Stimulated activated CD4-positive, alpha-beta T cell treated with anti-CD3 and anti-CD28 coated beads, Interleukin-15, amount 100 ng/mL, for 1 hour (primary cell): ENCODE results near the gene ATP6V0E2.

Source experiments
- DNase-seq, 2 donors: peaks; one replicate each; pipeline ENCODE4 v3.0.0-alpha.2; 2020; ENCODE audit warnings: low read depth in 1 of 2, low spot score in 1 of 2

ATP6V0E2 gene

GRCh38 chr7:149838224-149838991 lies 35.4 kb upstream of the ATP6V0E2 start, which contains the start of gene ZNF862:
ZNF862 (plus strand) TSS chr7:149838375; CDS start chr7:149838612, 237 bp downstream.
- DNase-seq, result peak; percentile 92

- no peak for DNase-seq
These were observed 34.8 kb upstream of the ATP6V0E2 start for GRCh38 chr7:149838992-149839408.

DNA sequence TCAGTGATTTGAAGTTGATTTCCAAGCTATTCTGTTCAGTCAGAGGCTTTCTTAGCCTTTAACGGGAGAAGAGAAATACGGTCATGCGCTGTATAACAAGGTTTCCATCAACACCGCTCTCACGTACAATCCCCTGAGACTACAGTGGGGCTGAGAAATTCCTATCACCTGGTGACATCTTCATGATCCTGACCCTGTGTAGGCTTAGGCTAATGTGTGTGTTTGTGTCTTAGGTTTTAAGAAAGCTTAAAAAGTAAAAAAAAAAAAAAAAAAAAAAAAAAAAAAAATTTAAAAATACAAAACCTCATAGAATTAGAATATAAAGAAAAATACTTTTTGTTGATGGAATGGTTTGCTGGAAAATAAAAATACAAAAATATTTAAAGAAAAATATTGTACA lies 33.8 kb upstream of the ATP6V0E2 start:
- no peak for DNase-seq

DNA sequence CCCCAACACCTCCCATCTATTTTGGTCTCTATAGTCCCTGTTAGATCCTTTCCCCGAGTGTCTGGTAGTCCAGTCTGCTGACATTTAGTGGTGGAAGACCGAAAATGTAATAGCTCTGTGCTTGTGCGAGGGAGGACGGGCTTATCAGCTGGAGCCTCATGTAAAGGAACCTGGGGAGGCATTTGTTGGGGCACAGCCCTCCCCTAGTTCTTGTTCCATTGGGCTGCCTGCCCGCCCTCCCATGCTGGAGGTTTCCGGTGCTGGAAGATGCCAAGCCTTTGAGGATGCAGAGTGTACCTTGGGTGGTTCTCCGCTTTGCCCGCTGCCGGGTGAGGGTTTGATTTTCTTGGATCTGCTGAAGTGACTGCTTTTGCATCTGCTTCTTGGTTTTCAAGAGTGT lies 30.2 kb upstream of the ATP6V0E2 start:
- DNase-seq, result no peak

DNA sequence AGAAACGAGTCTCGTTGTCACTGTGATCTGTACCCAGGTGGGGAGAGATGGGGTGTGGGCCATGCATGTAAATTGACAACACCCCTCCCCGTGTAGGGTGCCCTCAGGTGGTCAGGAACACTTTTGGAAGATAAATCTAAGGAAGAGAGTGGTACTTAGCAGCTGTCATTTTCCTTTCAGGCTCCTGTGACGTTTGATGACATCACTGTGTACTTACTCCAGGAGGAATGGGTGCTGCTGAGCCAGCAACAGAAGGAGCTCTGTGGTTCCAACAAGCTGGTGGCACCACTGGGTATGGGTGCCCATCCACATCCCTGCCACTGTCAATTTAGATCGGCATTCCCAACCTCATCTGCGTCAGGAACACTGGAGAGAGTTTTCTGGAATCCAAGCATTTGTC lies 29.3 kb upstream of the ATP6V0E2 start:
- no peak for DNase-seq

DNA sequence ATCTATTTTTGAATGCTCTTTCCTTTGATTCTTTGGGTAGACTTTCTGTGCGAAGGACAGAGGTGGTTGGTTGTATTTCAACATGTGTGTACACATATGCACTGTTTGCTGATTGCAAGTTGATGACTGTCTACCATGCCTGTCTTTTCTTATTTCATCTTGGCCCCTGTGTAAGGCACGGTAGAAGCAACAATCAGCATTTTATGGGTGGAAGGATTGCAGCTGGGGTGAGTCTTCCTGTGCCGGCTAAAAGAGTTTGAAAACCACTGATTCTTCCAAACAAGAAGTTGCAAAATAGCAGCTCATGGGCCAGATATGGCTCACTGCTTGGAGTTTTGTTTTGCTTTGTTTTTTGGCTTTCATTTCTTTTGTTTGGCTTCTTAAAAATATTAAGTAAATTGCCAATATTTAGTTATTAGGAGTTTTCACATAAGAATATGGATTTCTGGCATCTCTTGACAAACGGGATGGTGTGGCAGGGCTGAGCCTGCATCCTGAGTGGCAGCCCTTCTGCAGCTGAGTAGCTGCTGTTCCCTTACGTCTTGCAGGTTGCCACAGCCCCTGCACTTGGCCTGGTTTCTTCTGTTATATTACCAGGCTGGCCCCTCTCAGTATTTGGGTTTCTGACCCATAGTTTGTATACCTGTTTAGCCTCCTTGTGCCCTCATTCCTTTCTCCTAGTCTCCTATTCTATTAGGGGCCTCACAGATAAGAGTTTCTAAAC lies 28.4 kb upstream of the ATP6V0E2 start:
- no peak for DNase-seq

- no peak for DNase-seq
These were observed 27.7 kb upstream of the ATP6V0E2 start for GRCh38 chr7:149846021-149846420.

GRCh38 chr7:149846436-149847046 lies 27.2 kb upstream of the ATP6V0E2 start:
- no peak for DNase-seq

DNA sequence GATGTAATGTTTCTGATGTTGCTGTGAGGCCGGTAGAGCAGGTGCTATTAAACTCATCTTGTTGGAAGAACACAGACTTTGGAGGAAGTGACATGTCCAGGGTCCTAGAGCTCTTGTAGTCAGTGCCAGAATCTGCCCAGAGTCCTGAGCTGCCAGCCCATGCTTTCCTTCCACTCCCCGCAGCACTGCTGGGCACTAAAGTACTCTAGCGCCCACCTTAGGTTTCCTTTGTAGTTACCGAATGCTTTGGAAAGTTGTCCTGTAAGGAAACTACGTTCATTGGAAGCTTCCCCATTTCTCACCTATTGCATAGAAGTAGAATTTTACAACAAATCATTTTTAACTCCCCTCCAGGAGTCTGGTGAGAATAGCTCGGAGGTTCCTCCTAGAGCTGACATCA lies 24.6 kb upstream of the ATP6V0E2 start:
- no peak for DNase-seq

DNA sequence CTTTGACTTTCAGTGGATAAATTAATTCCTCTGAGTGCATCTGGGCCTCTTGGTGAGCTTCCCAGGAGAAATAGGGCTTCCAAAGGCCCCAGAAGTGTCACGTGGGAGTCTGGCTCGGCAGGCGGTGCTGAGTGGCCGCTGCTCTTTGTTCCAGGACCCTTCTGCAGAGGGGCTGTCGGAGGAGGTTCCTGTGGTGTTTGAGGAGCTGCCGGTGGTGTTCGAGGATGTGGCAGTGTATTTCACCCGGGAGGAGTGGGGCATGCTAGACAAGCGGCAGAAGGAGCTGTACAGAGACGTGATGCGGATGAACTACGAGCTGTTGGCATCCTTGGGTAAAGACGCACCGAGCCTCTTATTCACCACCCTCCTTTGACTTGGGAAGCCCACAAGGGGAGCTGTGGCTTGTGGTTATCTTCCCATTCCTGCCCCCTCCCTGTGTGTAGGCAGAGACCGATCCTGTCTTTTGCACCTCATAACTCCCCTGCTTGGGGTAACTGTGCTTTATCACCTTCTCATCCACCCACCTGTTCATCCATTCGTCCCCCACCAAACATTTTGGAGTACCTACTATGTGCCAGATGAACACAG lies 23.7 kb upstream of the ATP6V0E2 start:
- DNase-seq, result no peak

DNA sequence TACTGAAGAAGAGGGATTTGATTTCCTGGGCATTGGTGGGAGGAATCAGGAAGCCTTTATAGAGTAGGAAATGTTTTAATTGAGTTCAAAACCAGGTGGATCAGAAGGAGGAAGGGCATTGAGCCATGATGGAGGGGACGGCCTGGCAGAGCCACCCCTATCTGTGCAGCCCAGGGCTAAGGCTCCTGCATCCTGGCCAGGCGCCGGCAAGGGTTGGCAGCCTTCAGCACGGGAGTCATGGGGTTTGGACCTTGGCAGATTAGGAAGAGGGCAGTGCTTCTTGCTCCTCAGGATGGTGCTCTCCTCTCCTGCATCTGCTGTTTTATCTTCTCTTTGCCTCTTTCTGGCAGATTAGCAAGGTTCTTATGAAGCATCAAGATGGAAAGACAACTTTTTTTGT lies 23.1 kb upstream of the ATP6V0E2 start:
- no peak for DNase-seq

GRCh38 chr7:149851449-149851848 lies 22.3 kb upstream of the ATP6V0E2 start:
- DNase-seq, result no peak

GRCh38 chr7:149853157-149853556 lies 20.6 kb upstream of the ATP6V0E2 start:
- no peak for DNase-seq

- no peak for DNase-seq
These were observed 19.0 kb upstream of the ATP6V0E2 start for GRCh38 chr7:149854611-149855360.

- no peak for DNase-seq
These were observed 18.1 kb upstream of the ATP6V0E2 start for GRCh38 chr7:149855361-149856305.

GRCh38 chr7:149856583-149856982 lies 17.2 kb upstream of the ATP6V0E2 start:
- no peak for DNase-seq

DNA sequence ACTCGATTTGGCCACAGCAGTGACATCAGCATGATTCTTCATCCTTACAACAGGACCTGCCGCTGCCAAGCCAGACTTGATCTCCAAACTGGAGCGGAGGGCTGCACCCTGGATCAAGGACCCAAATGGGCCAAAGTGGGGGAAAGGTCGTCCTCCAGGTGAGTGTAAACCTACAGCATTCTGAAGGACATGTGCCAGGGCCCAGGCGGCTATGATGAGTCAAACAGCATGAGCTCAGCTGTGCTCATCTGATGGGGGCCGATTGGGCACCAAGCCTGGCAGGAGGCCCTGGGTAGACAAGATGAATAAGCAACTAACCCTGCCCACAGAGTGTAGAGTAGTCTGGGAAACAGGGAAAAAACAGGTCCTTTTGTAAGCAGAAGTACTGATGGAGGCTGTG lies 14.4 kb upstream of the ATP6V0E2 start:
- no peak for DNase-seq

- DNase-seq, result no peak
These were observed 13.9 kb upstream of the ATP6V0E2 start for GRCh38 chr7:149859876-149860275.

GRCh38 chr7:149860821-149861727 lies 12.7 kb upstream of the ATP6V0E2 start:
- no peak for DNase-seq
